Measurements from ENCODE around the gene ZNF564. TPM values are rescaled to one million over a fixed set of nuclear protein-coding genes. Genes with fewer than 3 reads are reported as not detected.
"Not testable (repeated sequence)": the region's sequence is repeated elsewhere in the genome, so short reads cannot be mapped to it uniquely, and the experiment has no call there.

The ZNF564 gene
- 10 to 100 TPM; 11.8 to 12.6 TPM for total RNA-seq
- long read RNA-seq, donor 1, partial matches to known transcripts: 0 of 3 reads
- long read RNA-seq, donor 1, other reads (novel, unspliced or antisense): 0 of 3 reads
- long read RNA-seq, donor 2, transcript ZNF564-201 (4 exons, 2,935 nt): major isoform, 5 of 9 reads
- long read RNA-seq, donor 2, partial matches to known transcripts: 0 of 9 reads
- long read RNA-seq, donor 2, other reads (novel, unspliced or antisense): 4 of 9 reads

DNA sequence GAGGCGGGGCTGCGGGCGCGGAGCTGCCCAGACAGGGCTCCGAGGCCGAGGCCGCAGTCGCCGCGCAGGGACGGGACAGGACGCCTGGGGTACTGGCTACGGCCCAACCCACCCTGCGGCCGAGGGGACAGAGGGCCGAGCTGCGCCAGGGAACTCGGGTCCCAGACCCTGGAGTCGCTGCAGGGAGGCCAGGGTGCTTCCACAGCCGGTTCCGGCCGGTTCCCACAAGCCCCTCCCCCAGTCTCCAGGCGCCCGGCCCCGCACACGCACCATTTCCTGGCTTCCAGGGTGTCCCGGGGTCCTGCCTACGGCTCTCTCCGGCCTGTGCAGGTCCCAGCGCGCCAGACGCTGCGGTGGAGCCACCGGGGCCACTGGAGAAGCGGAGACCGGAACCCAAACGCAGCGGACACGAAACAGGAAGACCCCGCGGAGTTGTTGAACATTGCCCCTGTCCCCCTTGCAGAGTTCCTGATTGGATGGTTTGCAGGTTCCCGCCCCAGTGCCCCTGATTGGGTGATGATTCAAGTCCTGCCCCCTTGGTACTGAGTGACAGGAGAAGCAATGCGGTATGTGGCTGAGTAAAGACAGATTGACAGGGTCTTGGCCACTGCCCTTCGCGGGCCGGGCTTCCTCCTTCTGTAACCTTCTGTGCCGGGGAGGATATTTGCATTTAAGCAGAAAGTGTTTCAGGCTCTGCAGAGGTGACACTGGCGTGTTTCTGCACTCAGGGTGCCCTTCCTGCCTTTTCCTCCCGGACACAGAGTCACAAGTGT, at the start of gene ZNF564:
Gene ZNF564, minus strand, starts transcription at position 423 of the 773 bp plus-strand sequence. Its CDS starts 150 bp downstream, at position 273.
- intact Hi-C loops (cut with DNase I): no loop called here
- peak; percentile 96 for DNase-seq (ENCODE audit: low spot score)

DNA sequence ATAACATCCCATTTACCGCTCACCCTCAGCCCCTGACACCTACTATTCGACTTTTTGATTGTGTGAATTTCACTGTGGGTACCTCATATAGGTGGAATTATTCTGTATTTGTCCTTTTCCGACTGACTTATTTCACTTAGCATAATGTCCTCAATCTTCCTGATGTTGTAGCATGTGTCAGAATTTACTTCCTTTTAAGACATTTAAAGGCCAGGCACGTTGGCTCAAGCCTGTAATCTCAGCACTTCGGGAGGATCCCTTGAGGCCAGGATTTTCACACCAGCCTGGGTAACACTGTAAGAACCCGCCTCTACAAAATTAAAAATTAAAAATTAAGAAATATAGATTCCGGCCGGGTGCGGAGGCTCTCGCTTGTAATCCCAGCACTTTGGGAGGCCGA, 46.3 kb upstream of the ZNF564 start:
- intact Hi-C loops (cut with DNase I): no loop called here
- no peak for DNase-seq (ENCODE audit: low spot score)

DNA sequence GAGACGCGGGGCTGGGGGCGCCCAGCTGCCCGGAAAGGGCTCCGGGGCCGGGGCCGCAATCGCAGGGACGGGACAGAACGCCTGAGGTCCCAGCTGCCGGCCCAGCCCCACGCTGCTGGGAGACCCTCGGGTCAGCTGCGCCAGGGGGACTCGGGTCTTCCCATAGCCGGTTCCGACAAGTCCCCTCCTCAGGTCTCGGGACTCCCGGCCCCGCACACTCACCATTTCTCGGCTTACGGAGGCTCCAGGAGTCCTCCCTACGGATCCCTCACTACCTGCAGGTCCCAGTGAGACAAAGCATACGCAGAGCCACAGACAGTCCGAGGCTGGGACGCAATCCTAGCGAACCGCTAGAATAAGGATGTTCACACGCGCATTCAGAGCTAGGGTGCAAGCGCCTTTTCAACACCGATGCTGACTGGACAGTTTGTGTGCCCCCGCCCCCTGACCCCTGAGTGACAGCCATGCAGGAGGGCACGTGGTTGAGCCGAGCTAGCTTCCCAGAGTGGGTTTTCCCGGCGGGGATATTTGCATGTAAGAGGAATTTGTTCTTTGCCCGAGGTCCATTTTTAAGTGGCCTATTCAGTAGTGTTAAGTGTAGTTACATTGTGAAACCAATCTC, 45.8 kb upstream of the ZNF564 start:
- intact Hi-C loops (cut with DNase I): loop anchor here in 1 of 2 donors (1.0 kb wide), 1 partner anchor 26 kb away; no protein-coding TSS in a partner anchor
- DNase-seq (ENCODE audit: low spot score): no peak

DNA sequence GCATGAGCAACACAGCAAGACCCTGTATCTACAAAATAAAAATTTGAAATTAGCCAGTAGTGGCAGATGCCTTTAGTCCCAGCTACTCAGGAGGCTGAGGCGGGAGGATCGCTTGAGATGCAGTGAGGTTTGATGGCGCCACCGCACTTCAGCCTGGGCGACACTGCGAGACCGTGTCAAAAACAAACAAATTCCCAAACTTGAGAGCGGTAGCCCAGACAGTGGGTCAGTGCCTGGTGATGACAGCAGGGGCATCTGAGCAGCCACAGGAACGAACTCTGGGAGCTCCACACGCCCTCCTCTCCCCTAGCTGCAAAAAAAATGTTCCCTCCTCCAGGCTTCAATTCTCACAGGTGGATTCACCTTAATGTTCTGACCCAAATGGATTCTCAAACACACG, 45.2 kb upstream of the ZNF564 start:
- DNase-seq (ENCODE audit: low spot score): no peak

DNA sequence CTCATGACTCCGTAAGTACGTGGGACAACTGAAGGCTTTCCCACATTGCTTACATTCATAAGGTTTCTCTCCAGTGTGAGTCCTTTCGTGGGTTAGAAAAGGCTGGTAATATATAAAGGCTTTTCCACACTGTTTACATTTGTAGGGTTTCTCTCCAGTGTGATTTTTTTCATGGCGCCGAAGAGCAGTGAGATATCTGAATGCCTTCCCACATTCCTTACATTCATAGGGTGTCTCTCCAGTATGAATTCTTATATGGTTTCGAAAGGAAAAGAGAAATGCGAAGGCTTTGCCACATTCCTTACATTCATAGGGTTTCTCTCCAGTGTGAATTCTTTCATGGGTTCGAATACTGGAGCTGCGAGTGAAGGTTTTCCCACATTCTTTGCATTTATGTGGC, 29.8 kb upstream of the ZNF564 start:
- DNase-seq (ENCODE audit: low spot score): no peak
- intact Hi-C loops (cut with DNase I): no loop called here

More for the DNA sequence above, 45.2 kb upstream of the ZNF564 start:
- intact Hi-C loops (cut with DNase I): loop anchor here in 1 of 2 donors (1.0 kb wide), 1 partner anchor 27 kb away; no protein-coding TSS in a partner anchor

DNA sequence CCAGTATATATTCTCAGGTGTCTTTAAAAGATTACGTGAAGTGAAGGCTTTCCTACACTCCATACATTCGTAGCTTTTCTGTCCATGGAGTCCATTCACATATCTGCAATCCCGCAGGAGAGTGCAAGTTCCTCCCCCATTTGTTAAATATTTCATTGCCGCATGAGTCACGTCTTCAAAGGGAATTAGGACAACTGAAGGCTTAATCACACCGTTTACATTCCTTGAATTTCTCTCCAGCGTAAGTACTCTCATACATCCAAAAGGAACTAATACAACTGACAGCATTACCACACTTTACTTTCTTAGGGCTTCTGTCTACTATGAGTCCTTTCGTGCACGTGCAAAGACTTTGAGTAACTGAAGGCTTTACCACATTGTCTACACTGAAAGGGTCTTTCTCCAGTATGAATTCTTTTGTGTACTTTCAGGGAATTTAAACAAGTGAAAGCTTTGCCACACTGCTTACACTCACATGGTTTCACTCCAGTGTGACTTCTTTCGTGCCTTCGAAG, 29.0 kb upstream of the ZNF564 start:
- intact Hi-C loops (cut with DNase I): no loop called here
- no peak for DNase-seq (ENCODE audit: low spot score)

DNA sequence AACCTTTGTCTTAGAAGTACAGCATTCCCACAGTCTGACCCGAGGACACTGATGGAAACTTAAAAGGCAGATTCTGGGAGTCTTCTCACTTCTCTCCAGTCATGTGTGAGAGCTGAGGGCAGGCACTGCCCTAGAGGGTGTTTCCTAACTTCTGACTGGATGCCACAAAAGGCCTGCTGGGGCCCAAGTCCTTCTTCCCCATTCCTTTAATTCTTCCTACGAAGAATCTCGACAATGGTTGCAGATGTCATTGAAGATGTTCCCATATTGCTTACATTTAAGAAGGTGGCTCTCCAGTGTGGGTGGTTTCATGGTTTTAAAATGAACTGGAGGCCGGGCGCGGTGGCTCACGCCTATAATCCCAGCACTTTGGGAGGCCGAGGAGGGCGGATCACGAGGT, 27.4 kb upstream of the ZNF564 start:
- intact Hi-C loops (cut with DNase I): no loop called here
- DNase-seq (ENCODE audit: low spot score): no peak

DNA sequence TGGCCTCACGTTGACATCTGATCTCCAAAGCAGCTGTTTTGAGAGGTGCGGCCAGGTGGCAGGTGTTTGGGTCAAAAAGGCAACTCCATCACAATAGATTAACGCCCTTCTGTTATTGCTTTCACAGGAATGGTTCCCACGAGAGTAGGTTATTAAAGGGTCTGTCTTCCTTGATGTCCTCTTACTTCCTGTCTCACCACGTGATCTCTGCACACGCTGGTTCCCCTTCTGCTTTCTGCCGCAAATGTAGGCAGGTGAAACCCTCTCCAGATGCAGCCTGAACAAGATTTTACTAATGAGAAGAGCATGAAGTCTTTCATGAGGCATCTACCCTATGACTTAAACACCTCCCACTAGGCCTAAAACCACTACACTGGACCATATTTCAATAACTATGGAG, 22.8 kb upstream of the ZNF564 start:
- intact Hi-C loops (cut with DNase I): no loop called here
- no peak for DNase-seq (ENCODE audit: low spot score)

DNA sequence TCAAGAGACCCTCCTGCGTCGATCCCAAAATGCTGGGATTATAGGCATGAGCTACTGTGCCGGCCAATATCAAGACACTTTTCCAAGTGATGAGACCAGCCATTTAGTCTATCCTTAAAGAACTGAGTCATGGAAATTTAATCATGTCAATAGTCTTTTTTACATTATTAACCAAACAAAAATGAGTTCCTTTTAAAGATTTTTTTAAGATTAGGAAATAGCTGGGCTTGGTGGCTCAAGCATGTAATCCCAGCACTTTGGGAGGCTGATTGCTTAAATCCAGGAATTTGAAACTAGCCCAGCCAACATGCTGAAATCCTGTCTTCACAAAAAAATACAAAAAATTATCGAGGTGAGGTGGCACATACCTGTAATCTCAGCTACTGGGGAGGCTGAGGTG, 16.7 kb upstream of the ZNF564 start:
- intact Hi-C loops (cut with DNase I): no loop called here
- no peak for DNase-seq (ENCODE audit: low spot score)

DNA sequence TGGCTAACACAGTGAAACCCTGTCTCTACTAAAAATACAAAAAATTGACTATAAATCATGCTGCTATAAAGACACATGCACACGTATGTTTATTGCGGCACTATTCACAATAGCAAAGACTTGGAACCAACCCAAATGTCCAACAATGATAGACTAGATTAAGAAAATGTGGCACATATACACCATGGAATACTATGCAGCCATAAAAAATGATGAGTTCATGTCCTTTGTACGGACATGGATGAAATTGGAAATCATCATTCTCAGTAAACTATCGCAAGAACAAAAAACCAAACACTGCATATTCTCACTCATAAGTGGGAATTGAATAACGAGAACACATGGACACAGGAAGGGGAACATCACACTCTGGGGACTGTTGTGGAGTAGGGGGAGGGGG, 15.1 kb upstream of the ZNF564 start:
- intact Hi-C loops (cut with DNase I): not testable (repeated sequence)

DNA sequence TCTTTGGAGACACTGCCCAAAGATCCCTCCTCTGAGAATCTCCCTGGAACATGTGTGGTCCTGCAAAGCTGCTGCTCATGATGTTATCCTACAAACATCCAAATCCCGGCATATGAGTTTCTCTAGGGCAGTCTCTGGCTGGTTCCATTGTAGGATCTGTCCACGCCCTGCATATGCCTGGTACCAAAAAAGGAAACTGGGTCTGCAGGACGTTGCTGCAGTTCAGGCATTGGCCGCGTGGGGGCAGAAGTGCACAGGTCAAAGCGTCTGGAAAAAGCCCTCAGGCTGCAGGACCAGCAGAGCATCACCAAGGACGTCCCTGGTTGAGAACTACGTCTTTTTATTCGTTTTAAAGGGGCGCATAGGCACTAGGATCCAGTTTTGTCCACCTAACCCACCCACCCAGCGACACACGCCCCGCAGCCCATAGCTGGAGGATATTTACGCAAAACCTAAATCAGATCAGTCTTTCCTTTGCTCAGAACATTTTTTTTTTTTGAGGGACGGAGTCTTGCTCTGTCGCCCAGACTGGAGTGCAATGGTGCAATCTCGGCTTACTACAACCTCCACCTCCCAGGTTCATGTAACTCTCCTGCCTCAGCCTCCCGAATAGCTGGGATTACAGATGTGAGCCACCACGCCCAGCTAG, 12.9 kb upstream of the ZNF564 start:
- DNase-seq (ENCODE audit: low spot score): peak; percentile 97
- intact Hi-C loops (cut with DNase I): loop anchor here in 1 of 2 donors (5.0 kb wide), 1 partner anchor 108 kb away; no protein-coding TSS in a partner anchor

More for the DNA sequence above, 15.1 kb upstream of the ZNF564 start:
- not testable (repeated sequence) for DNase-seq (ENCODE audit: low spot score)

DNA sequence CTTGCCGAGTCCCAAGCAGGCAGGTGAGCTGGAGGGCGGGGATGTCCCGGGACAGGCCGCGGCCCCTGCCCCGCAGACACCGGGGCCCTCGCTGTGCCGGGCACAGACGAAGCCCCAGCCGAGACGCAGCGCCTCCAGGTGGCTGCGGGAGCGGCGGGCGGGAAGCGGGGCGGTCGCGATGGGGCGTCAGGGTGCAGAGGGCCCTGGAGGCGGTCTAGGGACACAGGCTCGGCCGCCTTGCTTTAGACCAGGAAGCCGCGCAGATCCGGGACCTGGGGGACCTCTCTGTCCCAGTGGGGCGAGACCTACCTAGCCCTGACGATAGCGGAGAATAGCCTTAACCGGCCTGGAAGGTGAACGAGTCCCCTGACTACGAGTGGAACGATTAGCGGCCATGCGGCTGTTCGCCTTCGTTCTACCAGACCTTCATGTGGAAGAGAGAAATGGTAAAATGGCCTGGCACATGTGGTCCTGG, 4.2 kb upstream of the ZNF564 start:
- DNase-seq (ENCODE audit: low spot score): no peak
- intact Hi-C loops (cut with DNase I): loop anchor here in 1 of 2 donors (5.0 kb wide), 1 partner anchor 542 kb away; no protein-coding TSS in a partner anchor

DNA sequence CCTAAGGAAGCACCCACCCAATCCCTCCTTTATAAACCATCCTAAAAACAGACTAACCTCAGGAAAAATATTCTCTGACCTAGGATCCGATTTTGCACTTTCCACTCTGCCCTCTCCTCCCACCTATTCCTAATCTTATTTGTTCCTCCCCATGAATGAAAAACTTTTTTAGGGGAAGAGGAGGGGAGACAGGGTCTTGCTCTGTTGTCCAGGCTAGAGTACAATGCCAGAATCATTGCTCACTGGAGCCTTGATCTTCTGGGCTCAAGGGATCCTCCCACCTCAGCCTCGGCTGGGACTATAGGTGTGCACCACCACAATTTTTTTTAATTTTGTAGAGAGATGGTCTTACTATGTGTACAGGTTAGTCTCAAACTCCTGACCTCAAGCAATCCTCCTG, 4.4 kb downstream of the ZNF564 start:
- intact Hi-C loops (cut with DNase I): no loop called here
- DNase-seq (ENCODE audit: low spot score): no peak

DNA sequence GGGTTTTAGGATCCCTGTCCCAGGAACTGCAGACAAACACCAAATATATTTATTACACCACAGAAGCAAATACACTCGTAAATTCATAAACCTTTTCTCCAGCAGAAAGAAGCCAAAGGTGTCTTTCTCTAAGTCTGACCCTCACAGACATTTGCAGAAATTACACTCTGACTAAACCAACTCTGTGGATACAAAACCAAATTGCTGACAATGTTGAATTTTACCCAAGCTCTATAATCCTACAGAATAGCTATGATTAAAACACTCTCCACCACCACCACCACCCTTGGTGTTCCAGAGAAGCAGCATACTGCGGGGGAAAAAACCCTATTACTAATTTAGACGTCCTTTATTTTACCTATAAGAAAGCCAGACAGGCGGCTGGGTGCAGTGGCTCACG, 5.2 kb downstream of the ZNF564 start:
- no peak for DNase-seq (ENCODE audit: low spot score)
- intact Hi-C loops (cut with DNase I): no loop called here

DNA sequence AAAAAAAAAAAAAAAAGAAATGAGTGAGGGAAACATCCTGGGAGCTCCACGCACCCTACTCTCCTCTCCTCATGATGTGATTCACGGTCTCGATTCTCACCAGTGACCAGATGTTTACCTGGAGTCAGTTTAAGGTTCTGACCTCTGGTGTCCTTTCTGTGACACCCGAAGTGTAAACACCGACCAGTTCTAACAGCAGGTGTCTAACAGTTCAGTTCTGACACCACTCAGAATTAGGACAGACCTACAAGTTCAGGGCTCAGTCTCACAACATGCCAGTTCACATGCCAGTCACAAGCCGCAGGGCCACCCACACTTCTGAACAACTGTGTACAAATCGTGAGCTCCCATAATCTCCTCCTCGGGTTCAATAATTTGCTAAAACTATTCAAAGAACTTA, 6.0 kb downstream of the ZNF564 start:
- DNase-seq (ENCODE audit: low spot score): no peak
- intact Hi-C loops (cut with DNase I): no loop called here

DNA sequence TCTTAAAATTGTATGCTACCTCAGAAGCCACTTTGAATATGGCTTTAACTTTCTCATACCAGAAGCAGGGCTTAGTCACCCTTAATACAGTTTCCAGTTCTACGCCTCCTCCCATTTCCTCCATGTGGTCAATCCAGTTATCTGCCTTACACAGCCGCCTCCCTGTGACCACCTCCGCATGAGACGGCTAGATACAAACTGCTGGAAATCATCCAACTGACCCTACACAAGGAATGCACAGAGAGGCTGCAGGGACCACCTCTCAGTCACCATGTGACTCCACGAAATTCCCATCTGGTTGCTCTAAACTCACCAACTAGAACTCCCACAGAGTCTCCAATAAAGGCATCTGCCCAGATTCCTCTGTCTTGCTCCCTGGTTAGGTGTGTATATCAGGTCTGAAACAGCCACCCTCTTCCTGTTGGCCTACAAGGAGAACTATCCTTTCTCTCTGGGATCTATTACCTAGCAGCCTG, 6.8 kb downstream of the ZNF564 start:
- no peak for DNase-seq (ENCODE audit: low spot score)
- intact Hi-C loops (cut with DNase I): no loop called here

DNA sequence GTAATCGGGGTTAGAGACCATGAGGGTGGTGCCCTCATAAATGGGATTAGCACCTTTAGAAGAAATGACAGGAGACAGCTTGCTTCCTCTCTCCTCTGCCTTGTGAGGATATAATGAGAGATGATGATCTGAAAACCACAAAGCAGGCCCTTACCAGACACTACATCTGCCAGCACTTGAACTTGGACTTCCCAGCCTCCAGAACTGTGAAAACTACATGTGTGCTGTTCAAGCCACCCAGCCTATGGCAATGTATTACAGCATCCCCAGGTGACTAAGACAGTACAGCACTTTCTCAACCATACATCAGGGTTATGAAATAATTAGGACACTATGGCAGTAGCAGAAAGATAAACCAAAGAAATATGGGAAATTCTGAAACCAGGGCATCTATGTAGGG, 7.4 kb downstream of the ZNF564 start:
- intact Hi-C loops (cut with DNase I): no loop called here
- no peak for DNase-seq (ENCODE audit: low spot score)

DNA sequence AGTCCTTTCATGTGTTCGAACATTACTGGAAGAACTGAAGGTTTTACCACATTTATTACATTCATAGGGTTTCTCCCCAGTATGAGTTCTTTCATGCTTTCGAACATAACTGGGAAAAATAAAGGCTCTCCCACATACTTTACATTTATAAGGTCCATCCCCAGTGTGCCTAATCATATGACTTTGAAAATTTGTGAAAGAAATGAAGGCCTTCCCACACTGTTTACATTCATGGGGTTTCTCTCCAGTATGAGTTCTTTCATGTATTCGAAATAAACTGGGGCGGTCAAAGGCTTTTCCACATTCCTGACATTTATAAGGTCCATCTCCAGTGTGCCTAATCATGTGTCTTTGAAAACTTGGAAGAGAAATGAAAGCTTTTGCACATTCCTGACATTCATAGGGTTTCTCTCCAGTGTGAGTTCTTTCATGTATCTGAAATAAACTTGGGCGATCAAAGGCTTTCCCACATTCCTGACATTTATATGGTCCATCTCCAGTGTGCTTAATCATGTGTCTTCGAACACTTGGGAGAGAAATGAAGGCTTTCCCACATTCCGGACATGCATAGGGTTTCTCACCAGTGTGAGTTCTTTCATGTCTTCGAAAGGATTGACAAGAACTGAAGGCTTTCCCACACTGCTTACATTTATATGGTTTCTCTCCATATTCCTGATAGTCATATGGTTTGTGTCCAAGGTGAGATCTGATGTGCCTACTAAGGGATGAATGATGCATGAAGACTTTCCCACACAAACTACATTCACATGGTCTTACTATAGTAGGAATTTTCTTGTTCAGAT, 24.0 kb downstream of the ZNF564 start:
- DNase-seq (ENCODE audit: low spot score): no peak
- intact Hi-C loops (cut with DNase I): no loop called here

Data from posterior vena cava (tissue), 2 donors.